Kidney (tissue), 14 donors: Measurements from ENCODE around the gene WTAP. TPM values are rescaled to one million over a fixed set of nuclear protein-coding genes. Genes with fewer than 3 reads are reported as not detected.

ENCODE experiments used
- DNase-seq, 5 donors: peaks; one replicate each; pipeline ENCODE4 v3.0.0-alpha.2; 2013 to 2020
- FAIRE-seq: peaks from 2 replicates; lab custom pipeline; 2012; peaks lifted over from hg19 to GRCh38; lab: Jason Lieb, UNC
- H3K27ac ChIP-seq, 2 donors: one replicate each; pipeline ENCODE4 v1.7.0; 2013; ENCODE audit warnings: low read depth in 2 of 2, low read length in 2 of 2, inconsistent platforms in 1 of 2
- H3K27me3 ChIP-seq: one replicate; pipeline ENCODE4 v1.7.1; 2013; ENCODE audit warnings: low read length, inconsistent platforms; ENCODE audit not compliant: control insufficient read depth, insufficient read depth
- H3K36me3 ChIP-seq, 3 donors: one replicate each; pipeline versions ENCODE4 v1.7.0 to v1.7.1; 2013; ENCODE audit warnings: low read length in 3 of 3, control low read depth in 1 of 3, inconsistent platforms in 1 of 3; ENCODE audit not compliant: insufficient read depth in 3 of 3, control insufficient read depth in 2 of 3
- H3K4me1 ChIP-seq, 3 donors: one replicate each; pipeline versions ENCODE4 v1.7.0 to v1.7.1; 2013; ENCODE audit warnings: low read length in 3 of 3, inconsistent platforms in 1 of 3, low read depth in 1 of 3; ENCODE audit not compliant: control insufficient read depth in 2 of 3, insufficient read depth in 2 of 3
- H3K4me3 ChIP-seq, 3 donors: one replicate each; pipeline versions ENCODE4 v1.7.0 to v1.8.1; 2013; ENCODE audit warnings: low read length in 3 of 3, control low read depth in 1 of 3, inconsistent platforms in 1 of 3
- H3K9ac ChIP-seq, 3 donors: one replicate each; pipeline versions ENCODE4 v1.7.0 to v1.7.1; 2013; ENCODE audit warnings: low read length in 3 of 3, control low read depth in 1 of 3, inconsistent platforms in 1 of 3
- H3K9me3 ChIP-seq, 3 donors: one replicate each; pipeline versions ENCODE4 v1.7.0 to v1.7.1; 2013; ENCODE audit warnings: low read length in 3 of 3, control low read depth in 1 of 3, inconsistent platforms in 1 of 3; ENCODE audit not compliant: control insufficient read depth in 2 of 3, insufficient read depth in 1 of 3
- CTCF ChIP-seq: IDR thresholded peaks from 3 replicates; pipeline ENCODE4 v1.5.1; 2012; ENCODE audit warnings: mild to moderate bottlenecking, moderate library complexity, borderline replicate concordance; ENCODE audit not compliant: insufficient read depth; ENCODE audit errors: extremely low read depth
- intact Hi-C: fragments of 100-400 bp; cut with DNase I; formaldehyde crosslinking; loops from one replicate; pipeline ENCODE4 v1.11.1; 2022
- polyA plus RNA-seq: library from polyadenylated mRNA; stranded (reverse); fragments of 350-450 nt; fragmentation: Illumina TruSeq; extraction: RNeasy Lipid Tissue Mini Kit (QIAGEN cat#74804); gene quantifications from one replicate; pipeline ENCODE4 v1.2.3, GENCODE V29; 2014; ENCODE audit warnings: low read depth, low replicate concordance; ENCODE audit not compliant: insufficient read depth
- total RNA-seq: library from RNA; stranded (reverse); fragmentation: NEBNext Ultra II Directional; extraction: Animal tissue kit (Norgen Biotek cat#: 25700); gene quantifications from one replicate; pipeline ENCODE4 v1.2.1, GENCODE V29; 2021
- donor health status: control.
- donor health status: control.
- donor health status: control.
- donor health status: control.
- donor health status: control.
- donor health status: DM: yes; HTN: yes; CAD: no.
- donor health status: Normal renal cell carcinoma (clear cell type).

WTAP gene
- total and polyA plus RNA-seq, 2 donors from 2014 or later = 63.5 to 108 TPM

- DNase-seq = no peak
- Histone ChIP-seq H3K36me3 (peaks cover 0 to 42% (median 38%) of the 10 kb centered on the region in 3 donors), H3K27ac (no peak overlapping the region), H3K27me3 (no peaks in the 10 kb centered on the region), H3K4me3 (no peak overlapping the region), H3K9ac (no peak overlapping the region), H3K9me3 (no peaks in the 10 kb centered on the region), H3K4me1 (peaks cover 0 to 2% (median 0%) of the 10 kb centered on the region in 3 donors)
- intact Hi-C loops = loop anchor here (10.0 kb wide), 1 partner anchor 51 kb away; no protein-coding TSS in a partner anchor
- no peak for TF ChIP-seq CTCF
- no peak for FAIRE-seq
These were observed 43.3 kb upstream of the WTAP start for GRCh38 chr6:159684013-159684304.

GRCh38 chr6:159686040-159686439 lies 41.3 kb upstream of the WTAP start:
- peaks cover 0 to 4% (median 2%) of the 10 kb centered on the region in 3 donors for H3K4me1 ChIP-seq
- FAIRE-seq (no peak), DNase-seq (no peak)
- no peaks in the 10 kb centered on the region for H3K9me3 ChIP-seq
- no peak for TF ChIP-seq CTCF
- no peaks in the 10 kb centered on the region for H3K27me3 ChIP-seq
- H3K4me3 ChIP-seq = no peak overlapping the region
- intact Hi-C loops = loop anchor here (10.0 kb wide), 1 partner anchor 49 kb away; no protein-coding TSS in a partner anchor
- H3K36me3 ChIP-seq = peaks cover 0 to 51% (median 35%) of the 10 kb centered on the region in 3 donors
- no peak overlapping the region for H3K9ac ChIP-seq
- no peak overlapping the region for H3K27ac ChIP-seq

GRCh38 chr6:159686703-159687102 lies 40.6 kb upstream of the WTAP start:
- H3K9ac ChIP-seq = no peak overlapping the region
- no peaks in the 10 kb centered on the region for H3K27me3 ChIP-seq
- no peaks in the 10 kb centered on the region for H3K9me3 ChIP-seq
- FAIRE-seq (no peak), DNase-seq (no peak)
- no peak overlapping the region for H3K27ac ChIP-seq
- no peak overlapping the region for H3K4me3 ChIP-seq
- TF ChIP-seq CTCF = no peak
- intact Hi-C loops = loop anchor here (10.0 kb wide), 1 partner anchor 48 kb away; no protein-coding TSS in a partner anchor
- H3K36me3 ChIP-seq = peaks cover 0 to 51% (median 30%) of the 10 kb centered on the region in 3 donors
- H3K4me1 ChIP-seq = peaks cover 0 to 4% (median 3%) of the 10 kb centered on the region in 3 donors

- intact Hi-C loops = loop anchor here (10.0 kb wide), 1 partner anchor 47 kb away; no protein-coding TSS in a partner anchor
- no peak overlapping the region for H3K9ac ChIP-seq
- peaks cover 0 to 7% (median 3%) of the 10 kb centered on the region in 3 donors for H3K4me1 ChIP-seq
- FAIRE-seq (no peak), DNase-seq (no peak)
- no peak overlapping the region for H3K4me3 ChIP-seq
- H3K36me3 ChIP-seq = peaks cover 0 to 45% (median 27%) of the 10 kb centered on the region in 3 donors
- H3K9me3 ChIP-seq = no peaks in the 10 kb centered on the region
- H3K27ac ChIP-seq = no peak overlapping the region
- no peak for TF ChIP-seq CTCF
- no peaks in the 10 kb centered on the region for H3K27me3 ChIP-seq
These were observed 40.0 kb upstream of the WTAP start for GRCh38 chr6:159687341-159687740.
